NCI-H2227 (cell line): Measurements from ENCODE around the gene SCO2.
"Not testable (repeated sequence)": the region's sequence is repeated elsewhere in the genome, so short reads cannot be mapped to it uniquely, and the experiment has no call there.

ENCODE experiments used
- DNase-seq: peaks from one replicate; lab custom pipeline; 2025; ENCODE audit not compliant: unreplicated experiment; lab: John Stamatoyannopoulos, UW

Gene SCO2

GRCh38 chr22:50522208-50522805 is 3.1 kb downstream of the SCO2 start:
- no peak for DNase-seq

- no peak for DNase-seq
Measured at GRCh38 chr22:50521710-50522109, 3.7 kb downstream of the SCO2 start.

DNA sequence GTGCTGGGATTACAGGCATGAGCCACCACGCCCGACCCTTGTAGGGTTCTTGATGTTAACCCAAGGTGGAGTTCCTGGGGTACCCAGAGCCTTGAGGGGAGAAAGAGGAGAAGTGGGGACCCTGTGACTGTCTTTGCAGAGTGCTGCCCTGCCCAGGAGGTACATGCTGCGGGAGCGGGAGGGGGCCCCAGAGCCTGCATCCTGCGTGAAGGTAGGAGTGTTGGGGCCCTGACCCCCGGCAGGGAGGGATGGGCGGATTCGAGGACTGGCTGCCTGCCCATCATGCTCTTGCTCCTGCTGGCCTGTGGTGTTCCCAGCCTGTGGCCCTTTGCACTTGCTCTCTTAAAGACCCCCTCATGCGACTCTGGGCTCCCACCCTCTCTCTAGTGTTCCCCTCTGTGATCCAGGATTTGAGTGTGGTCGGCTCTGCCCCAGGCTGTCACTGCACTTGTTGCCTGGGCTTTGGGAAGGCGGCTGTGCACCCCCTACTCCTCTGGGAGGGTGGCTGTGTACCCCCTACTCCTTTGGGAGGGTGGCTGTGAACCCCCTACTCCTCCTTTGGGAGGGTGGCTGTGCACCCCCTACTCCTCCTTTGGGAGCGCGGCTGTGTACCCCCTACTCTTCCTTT is 4.5 kb downstream of the SCO2 start:
- DNase-seq, result no peak

GRCh38 chr22:50520184-50520583 is 5.2 kb downstream of the SCO2 start:
- DNase-seq, result not testable (repeated sequence)

DNA sequence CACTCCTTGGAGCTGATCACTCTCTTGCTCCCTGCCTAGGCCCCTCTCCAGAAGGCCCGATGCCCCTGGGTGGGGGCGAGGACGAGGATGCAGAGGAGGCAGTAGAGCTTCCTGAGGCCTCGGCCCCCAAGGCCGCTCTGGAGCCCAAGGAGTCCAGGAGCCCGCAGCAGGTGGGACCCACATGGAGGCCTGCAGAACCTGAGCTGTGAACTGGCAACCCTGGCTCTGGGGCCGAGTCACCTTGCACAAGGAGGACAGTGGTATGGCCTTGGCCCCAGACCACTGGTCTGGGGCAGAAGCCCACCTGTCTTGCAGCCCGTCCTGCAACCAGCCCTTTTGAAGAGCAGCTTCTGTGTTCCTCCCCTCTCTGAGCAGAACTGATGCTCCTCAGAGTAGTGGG is 6.2 kb downstream of the SCO2 start:
- DNase-seq, result no peak

- no peak for DNase-seq
Measured at GRCh38 chr22:50518606-50519005, 6.8 kb downstream of the SCO2 start.

GRCh38 chr22:50517495-50518260 is 7.7 kb downstream of the SCO2 start:
- no peak for DNase-seq

DNA sequence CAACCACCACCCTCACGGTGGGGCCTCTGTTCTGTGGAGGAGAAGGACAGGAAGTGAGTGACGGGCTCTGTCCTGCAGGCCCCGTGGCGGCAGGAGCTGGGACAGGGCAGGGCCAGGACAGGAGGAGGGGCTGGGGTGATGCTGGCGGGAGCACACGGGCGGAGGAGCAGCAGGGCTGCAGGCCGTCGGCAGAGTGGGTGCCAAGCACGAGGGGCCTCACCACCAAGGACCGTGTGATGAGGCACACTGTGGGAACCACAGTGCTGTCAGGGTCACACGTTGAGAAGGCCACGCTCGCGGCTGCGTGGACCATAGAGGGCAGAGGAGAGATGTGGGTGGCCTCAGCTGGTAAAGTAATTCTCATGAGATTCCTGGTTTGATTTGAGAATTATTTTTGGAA is 8.5 kb downstream of the SCO2 start:
- DNase-seq, result no peak

DNA sequence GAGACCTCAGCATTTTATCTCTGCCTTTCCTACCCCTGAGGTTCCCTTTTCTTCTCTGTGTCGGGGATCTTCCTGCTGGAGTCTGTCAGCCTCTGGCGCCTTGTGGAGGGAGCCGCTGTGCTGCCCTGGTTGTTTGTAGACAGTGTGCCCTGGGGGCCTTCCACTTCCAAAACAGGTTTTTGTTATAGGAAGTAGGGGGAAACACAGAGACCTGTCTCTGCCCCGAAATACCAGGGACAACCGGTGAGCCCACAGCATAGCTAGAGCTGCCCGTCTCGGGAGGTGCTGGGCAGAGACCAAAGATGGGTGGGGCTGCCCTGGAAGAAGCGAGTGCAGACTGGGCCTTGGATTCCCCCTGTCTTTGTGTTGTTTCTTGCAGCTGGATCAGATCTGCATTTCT is 9.3 kb downstream of the SCO2 start:
- DNase-seq, result no peak

DNA sequence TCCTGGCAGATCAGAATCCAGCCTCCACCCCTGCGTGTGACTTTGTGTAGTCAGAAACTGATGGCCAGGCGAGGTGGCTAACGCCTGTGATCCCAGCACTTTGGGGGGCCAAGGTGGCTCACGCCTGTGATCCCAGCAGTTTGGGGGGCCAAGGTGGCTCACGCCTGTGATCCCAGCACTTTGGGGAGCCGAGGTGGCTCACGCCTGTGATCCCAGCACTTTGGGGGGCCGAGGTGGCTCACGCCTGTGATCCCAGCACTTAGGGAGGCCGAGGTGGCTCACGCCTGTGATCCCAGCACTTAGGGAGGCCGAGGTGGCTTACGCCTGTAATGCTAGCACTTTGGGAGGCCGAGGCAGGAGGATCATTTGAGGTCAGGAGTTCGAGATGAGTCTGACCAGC is 12.2 kb downstream of the SCO2 start:
- DNase-seq, result no peak

- no peak for DNase-seq
Measured at GRCh38 chr22:50508897-50509296, 16.5 kb downstream of the SCO2 start.

DNA sequence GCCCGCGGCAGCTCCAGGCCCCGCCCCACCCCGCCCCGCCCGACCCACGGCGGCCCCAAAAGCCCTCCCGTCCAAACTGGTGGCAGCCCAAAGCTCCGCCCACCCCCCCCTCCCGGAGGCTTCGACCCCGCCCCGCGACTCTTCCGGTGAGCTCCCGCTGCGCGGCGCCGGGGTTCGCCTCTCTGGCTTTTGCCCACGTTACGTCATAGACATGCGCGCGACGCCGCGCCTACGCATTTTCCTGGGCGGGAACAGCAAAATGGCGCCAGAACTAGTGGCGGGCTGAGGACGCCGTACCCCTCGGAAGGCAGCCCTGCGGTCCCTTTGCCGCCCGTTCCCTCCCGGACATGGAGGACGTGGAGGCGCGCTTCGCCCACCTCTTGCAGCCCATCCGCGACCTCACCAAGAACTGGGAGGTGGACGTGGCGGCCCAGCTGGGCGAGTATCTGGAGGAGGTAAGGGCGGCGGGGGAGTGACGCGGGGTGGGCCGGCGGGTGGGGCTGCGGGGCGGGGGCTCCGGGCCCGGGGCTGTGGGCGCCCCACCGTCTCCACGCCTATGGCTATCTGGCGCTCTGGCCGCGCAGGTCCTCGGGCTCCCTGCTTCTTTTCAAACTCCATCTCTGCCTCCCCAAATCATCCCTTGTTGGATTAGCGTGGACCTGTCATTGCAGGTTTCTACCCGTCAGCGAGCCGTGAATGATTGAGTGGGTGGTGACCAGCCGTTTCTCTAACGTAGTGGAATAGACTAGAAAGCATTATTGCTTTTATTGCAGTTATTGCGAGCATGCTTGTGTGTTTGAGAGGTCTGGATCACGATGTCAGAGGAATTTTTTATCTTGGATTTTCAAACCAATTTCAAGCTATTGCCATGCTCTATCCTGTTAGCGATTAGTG is 17.2 kb downstream of the SCO2 start, which contains the start of gene NCAPH2:
TSS of gene NCAPH2 (plus strand) at position 234 of the 894 bp plus-strand sequence. CDS start at position 348, 114 bp downstream.
- DNase-seq, result peak; percentile 96

DNA sequence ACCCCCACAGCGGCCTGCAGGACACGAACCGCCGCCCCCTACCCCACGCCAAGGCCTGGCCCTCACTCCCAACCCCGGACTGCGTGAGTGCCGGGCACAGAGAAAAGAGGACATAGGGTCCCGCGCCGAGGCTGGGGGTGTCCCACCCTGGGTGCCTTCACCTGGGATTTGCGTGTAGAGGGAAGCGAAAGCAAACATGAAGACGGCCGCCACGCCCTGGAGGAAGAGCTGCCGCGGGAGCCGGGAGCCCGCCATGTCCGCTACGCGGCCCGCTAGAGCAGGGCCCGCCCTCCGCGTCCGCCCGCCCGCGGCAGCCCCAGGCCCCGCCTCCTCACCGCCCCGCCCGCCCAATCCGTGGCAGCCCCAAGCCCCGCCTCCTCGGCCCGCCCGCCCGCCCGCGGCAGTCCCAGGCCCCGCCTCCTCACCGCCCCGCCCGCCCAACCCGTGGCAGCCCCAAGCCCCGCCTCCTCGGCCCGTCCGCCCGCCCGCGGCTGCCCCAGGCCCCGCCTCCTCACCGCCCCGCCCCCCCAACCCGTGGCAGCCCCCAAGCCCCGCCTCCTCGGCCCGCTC is 17.9 kb downstream of the SCO2 start, which contains the start of gene LMF2:
TSS of gene LMF2 (minus strand) at position 282 of the 570 bp plus-strand sequence. CDS start at position 255, 27 bp downstream.
- DNase-seq, result no peak

GRCh38 chr22:50506611-50507420 is 18.6 kb downstream of the SCO2 start:
- DNase-seq, result peak; percentile 50

DNA sequence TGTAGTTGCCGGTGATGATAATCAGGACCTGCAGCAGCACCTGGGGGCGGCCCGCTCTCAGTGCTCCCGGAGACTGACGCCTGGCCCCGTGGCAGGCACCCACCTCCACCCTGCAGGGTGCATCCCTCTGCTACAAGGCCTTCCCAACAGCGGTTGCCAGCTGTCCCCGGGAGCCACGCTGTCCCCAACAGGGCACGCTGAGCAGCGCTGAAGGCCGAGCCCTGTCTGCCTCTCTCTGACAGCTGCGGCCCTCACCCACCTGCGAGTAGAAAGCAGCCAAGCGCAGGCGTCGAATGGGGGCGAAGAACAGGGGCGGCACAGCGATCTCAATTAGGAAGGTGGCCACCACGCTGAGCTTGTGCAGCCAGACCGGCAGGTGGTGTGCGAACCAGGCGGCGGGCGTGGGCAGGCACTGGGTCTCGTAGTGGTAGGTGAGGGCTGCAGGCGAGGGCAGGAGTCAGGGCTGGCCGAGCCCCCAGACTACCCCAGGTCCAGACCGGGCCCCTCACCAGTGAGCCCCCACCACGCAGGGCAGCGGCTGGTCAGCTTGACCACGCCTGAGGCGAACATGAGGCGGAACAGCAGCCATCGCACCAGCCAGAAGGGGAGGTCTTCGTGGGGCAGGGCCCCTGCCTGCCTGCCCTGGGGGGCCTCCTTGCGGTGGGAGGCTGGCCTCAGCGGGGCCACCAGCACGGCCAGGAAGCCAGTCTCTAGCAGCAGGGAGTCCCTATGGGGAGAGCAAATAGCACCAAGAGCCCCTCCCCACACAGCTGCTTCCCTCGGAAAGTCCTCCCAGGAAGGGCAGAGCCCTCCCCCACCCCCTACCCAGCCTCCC is 19.4 kb downstream of the SCO2 start:
- DNase-seq, result no peak

DNA sequence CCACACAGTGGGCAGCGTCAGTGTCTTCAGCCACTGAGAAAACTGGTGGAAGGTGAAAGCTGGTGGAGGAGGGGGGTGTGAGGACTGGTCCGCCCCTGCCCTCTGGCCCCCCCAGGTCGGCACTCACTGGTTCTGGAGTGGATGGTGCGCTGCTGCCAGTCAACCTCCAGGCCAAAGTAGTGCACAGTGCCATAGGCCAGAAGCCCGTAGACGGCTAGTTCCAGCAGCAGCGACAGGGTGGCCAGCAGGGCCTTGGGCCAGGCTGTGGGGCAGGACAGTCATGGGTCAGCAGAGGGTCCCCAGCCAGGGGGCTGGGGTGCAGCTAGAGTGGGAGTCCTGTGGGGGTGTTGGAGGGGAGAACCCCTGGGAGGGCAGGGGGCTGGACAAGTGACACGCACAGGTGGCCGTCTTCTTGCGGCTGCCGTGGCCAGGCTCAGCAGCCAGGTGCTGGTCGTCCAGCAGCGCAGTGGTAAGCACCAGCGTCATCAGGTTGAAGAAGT is 20.1 kb downstream of the SCO2 start:
- no peak for DNase-seq

- DNase-seq, result no peak
Measured at GRCh38 chr22:50504369-50505211, 20.8 kb downstream of the SCO2 start.
